Mucosa of rectum (tissue), 2 donors: ENCODE measurements around the gene CD40.

Source experiments
- H3K27ac ChIP-seq, 2 donors: one replicate each; pipeline ENCODE4 v1.7.0; 2013; ENCODE audit warnings: inconsistent platforms in 2 of 2, low read depth in 2 of 2, low read length in 2 of 2
- H3K27me3 ChIP-seq, 2 donors: one replicate each; pipeline ENCODE4 v1.7.0; 2013; ENCODE audit warnings: low read length in 2 of 2; ENCODE audit not compliant: control insufficient read depth in 2 of 2, insufficient read depth in 2 of 2
- H3K36me3 ChIP-seq, 2 donors: one replicate each; pipeline ENCODE4 v1.7.0; 2013; ENCODE audit warnings: low read length in 2 of 2; ENCODE audit not compliant: control insufficient read depth in 2 of 2, insufficient read depth in 2 of 2
- H3K4me1 ChIP-seq, 2 donors: one replicate each; pipeline ENCODE4 v1.7.0; 2013; ENCODE audit warnings: low read length in 2 of 2, mild to moderate bottlenecking in 1 of 2; ENCODE audit not compliant: control insufficient read depth in 2 of 2, insufficient read depth in 2 of 2
- H3K4me3 ChIP-seq, 2 donors: one replicate each; pipeline ENCODE4 v1.7.0; 2013; ENCODE audit warnings: low read length in 2 of 2
- H3K9ac ChIP-seq, 2 donors: one replicate each; pipeline ENCODE4 v1.7.0; 2013; ENCODE audit warnings: low read length in 2 of 2, low read depth in 1 of 2, mild to moderate bottlenecking in 1 of 2
- H3K9me3 ChIP-seq, 2 donors: one replicate each; pipeline ENCODE4 v1.7.0; 2013; ENCODE audit warnings: low read length in 2 of 2; ENCODE audit not compliant: control insufficient read depth in 2 of 2
- donor health status: healthy.
- donor health status: Normal muscosa, but diverticular disease.

Gene CD40

GRCh38 chr20:46117704-46118467 is at the start of gene CD40:
Gene CD40, plus strand, starts transcription at chr20:46118314. Its CDS starts 30 bp downstream, at chr20:46118344.
- H3K36me3 ChIP-seq: peaks cover 0 to 5% of the 10 kb centered on the region in 2 donors
- H3K27me3 ChIP-seq: no peaks in the 10 kb centered on the region
- H3K27ac ChIP-seq: peak within 1 kb of the TSS; percentile 67 to 74
- no peaks in the 10 kb centered on the region for H3K9me3 ChIP-seq
- H3K4me1 ChIP-seq: peaks cover 4 to 12% of the 10 kb centered on the region in 2 donors
- H3K4me3 ChIP-seq: peak within 1 kb of the TSS; percentile 54 to 77
- H3K9ac ChIP-seq: peak within 1 kb of the TSS; percentile 58 to 60

DNA sequence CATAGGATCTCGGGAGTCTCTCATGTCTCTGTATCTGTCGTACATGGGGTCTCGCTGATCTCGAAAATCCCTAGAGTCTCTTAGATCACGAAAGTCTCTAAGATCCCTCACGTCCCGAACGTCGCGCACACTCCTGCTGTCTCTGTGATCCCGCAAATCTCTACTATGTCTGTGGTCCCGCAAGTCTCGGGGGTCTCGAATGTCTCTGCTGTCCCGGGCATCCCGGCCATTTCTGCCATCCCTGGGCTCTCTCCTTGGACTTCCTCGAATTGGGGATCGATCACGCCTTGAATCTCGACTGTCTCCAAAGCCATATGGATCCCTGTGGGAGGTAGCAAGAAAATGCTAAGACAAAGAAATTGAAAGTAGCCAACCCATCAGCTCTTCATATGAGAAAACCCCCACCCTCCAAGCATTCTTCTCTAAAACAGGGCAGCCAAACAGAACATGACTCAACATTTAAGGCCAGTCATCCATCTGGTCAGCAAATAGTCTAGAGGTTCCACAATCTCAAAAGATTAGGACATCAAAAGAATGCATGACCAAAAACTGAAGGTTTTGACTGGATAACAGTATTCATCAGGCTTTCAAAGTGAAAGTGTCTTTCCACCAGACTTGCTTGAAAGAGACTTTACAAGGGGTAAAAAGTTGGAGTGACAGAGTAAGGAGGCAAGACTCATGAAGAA is 47.8 kb upstream of the CD40 start:
- peaks cover 54 to 62% of the 10 kb centered on the region in 2 donors for H3K36me3 ChIP-seq
- no peaks in the 10 kb centered on the region for H3K27me3 ChIP-seq
- no peak overlapping the region for H3K27ac ChIP-seq
- no peaks in the 10 kb centered on the region for H3K4me1 ChIP-seq
- no peaks in the 10 kb centered on the region for H3K9me3 ChIP-seq
- no peak overlapping the region for H3K9ac ChIP-seq
- H3K4me3 ChIP-seq: no peak overlapping the region

DNA sequence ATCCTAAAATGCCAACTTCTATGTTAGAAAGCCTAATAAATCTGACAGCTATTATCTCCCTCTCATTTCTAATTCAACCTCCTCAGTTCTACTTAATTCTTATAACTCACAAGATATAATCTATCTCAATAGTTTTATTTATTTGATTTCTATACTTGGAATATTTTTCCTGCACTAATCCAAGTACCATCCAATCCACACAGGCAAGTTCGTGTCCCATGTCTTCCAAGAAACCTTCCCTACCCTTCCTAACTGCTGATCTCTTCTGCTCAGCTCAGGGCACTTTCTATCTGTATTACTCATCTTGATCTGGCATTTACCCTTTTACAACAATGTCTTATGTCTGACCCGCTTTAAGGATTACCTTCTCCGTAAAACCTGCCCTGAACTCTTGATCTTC is 46.5 kb upstream of the CD40 start:
- H3K9me3 ChIP-seq: no peaks in the 10 kb centered on the region
- peaks cover 42 to 56% of the 10 kb centered on the region in 2 donors for H3K36me3 ChIP-seq
- H3K4me1 ChIP-seq: no peaks in the 10 kb centered on the region
- no peak overlapping the region for H3K27ac ChIP-seq
- no peaks in the 10 kb centered on the region for H3K27me3 ChIP-seq
- no peak overlapping the region for H3K9ac ChIP-seq
- H3K4me3 ChIP-seq: no peak overlapping the region

GRCh38 chr20:46073024-46073423 is 45.1 kb upstream of the CD40 start:
- Histone ChIP-seq H3K27ac (no peak overlapping the region), H3K36me3 (peaks cover 35 to 52% of the 10 kb centered on the region in 2 donors), H3K4me1 (no peaks in the 10 kb centered on the region)

GRCh38 chr20:46073443-46073842 is 44.7 kb upstream of the CD40 start:
- Histone ChIP-seq H3K36me3 (peaks cover 34 to 52% of the 10 kb centered on the region in 2 donors), H3K9ac (no peak overlapping the region)

More at GRCh38 chr20:46073024-46073423, 45.1 kb upstream of the CD40 start:
- H3K27me3 ChIP-seq: no peaks in the 10 kb centered on the region
- H3K9ac ChIP-seq: no peak overlapping the region
- H3K4me3 ChIP-seq: no peak overlapping the region
- no peaks in the 10 kb centered on the region for H3K9me3 ChIP-seq

GRCh38 chr20:46074006-46074405 is 44.1 kb upstream of the CD40 start:
- Histone ChIP-seq H3K4me3 (no peak overlapping the region), H3K4me1 (no peaks in the 10 kb centered on the region), H3K9ac (no peak overlapping the region), H3K27me3 (no peaks in the 10 kb centered on the region), H3K9me3 (no peaks in the 10 kb centered on the region), H3K27ac (no peak overlapping the region), H3K36me3 (peaks cover 38 to 54% of the 10 kb centered on the region in 2 donors)

More at GRCh38 chr20:46073443-46073842, 44.7 kb upstream of the CD40 start:
- Histone ChIP-seq H3K27ac (no peak overlapping the region), H3K9me3 (no peaks in the 10 kb centered on the region), H3K27me3 (no peaks in the 10 kb centered on the region), H3K4me3 (no peak overlapping the region), H3K4me1 (no peaks in the 10 kb centered on the region)

DNA sequence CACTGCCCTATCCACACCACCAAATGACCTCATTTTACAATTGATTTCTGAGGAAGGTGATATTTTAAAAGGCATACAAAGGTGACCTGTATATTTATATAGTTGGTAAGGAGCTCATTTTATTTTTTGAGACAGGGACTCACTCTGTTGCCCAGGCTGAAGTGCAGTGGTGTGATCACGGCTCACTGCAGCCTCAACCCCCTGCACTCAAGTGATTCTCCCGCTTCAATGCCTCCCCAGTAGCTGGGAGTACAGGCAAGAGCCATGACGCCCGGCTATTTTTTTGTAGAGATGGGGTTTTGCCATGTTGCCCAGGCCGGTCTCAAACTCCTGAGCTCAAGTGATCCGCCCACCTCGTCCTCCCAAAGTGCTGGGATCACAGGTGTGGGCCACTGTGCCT is 41.3 kb upstream of the CD40 start:
- no peak overlapping the region for H3K4me3 ChIP-seq

DNA sequence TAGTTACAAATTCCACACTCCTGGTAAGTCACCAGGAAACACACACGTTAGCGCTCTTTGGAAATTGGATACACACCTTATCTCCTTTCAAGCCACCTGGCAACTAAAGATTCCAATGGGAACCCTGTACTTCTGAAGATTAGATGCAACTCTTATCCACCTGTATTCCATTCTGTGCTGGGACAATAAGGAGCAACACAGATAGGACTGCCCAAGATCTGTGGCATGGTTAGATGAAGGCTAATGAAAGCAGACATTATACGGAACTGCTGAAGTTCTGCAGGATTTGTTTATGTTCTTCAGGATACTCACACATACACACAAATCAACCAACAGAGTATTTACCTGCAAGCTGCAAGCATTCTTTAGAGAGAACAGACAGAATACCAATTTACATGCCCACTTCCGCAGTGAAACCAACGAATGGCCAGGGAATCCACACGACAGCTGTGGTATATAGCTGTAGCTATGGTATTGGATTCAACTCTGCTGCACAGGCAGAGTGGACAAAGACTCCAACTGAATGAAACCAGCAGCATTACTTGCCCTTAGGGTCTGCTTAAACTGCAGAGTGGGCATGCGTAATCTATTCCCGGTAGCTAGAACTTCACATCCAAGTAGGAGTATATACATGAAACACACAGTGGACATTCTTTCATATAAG is 40.3 kb upstream of the CD40 start:
- Histone ChIP-seq H3K36me3 (peaks cover 28 to 47% of the 10 kb centered on the region in 2 donors), H3K27me3 (no peaks in the 10 kb centered on the region), H3K9me3 (no peaks in the 10 kb centered on the region), H3K4me3 (no peak overlapping the region), H3K4me1 (no peaks in the 10 kb centered on the region), H3K27ac (no peak overlapping the region), H3K9ac (no peak overlapping the region)

More for the DNA sequence above, 41.3 kb upstream of the CD40 start:
- H3K9ac ChIP-seq: no peak overlapping the region
- peaks cover 28 to 47% of the 10 kb centered on the region in 2 donors for H3K36me3 ChIP-seq
- no peaks in the 10 kb centered on the region for H3K9me3 ChIP-seq
- no peaks in the 10 kb centered on the region for H3K4me1 ChIP-seq
- no peak overlapping the region for H3K27ac ChIP-seq
- H3K27me3 ChIP-seq: no peaks in the 10 kb centered on the region

DNA sequence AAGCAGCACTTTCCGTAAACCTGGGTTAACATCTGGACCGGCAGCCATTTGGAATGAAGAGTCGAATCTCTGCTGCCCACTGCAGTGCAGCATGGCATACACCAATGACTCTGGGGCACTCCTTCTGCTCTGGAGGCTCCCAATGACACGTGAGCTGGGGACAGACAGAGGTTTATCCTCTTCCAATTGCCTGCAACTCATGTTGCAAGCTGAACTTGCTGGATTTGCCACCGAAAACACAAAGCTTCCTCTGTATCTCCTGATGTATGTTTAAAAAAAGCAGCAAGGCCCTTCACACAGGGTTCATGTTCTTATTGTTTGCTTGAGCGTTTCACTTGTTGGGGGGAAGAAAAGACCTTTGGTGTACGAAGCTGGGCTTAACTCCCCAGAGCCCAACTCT is 39.2 kb upstream of the CD40 start:
- H3K27ac ChIP-seq: no peak overlapping the region
- no peak overlapping the region for H3K9ac ChIP-seq
- no peak overlapping the region for H3K4me3 ChIP-seq
- peaks cover 26 to 42% of the 10 kb centered on the region in 2 donors for H3K36me3 ChIP-seq
- no peaks in the 10 kb centered on the region for H3K4me1 ChIP-seq
- no peaks in the 10 kb centered on the region for H3K9me3 ChIP-seq
- H3K27me3 ChIP-seq: no peaks in the 10 kb centered on the region

DNA sequence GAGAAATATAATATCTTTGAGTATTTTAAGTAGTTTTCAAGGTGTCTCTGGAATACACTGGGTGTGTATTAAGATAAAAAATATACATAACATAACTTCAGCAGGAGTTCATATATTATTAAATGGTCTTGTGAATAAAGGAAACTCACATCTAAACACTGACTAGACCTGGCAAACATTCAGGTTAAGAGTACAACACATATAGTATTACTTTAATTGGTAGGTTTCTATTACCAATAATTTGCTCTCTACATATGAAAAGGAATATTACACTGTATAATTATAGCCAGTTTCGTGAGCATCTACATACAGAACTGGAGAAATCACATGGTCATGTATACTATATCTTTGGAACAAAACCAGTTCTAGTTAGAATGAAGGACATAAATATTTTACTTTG is 37.0 kb upstream of the CD40 start:
- Histone ChIP-seq H3K4me3 (no peak overlapping the region), H3K27ac (no peak overlapping the region), H3K36me3 (peaks cover 20 to 25% of the 10 kb centered on the region in 2 donors), H3K9ac (no peak overlapping the region), H3K27me3 (no peaks in the 10 kb centered on the region), H3K9me3 (no peaks in the 10 kb centered on the region), H3K4me1 (peaks cover 13 to 14% of the 10 kb centered on the region in 2 donors)
